HG03520 (cell line): Measurements from ENCODE around the gene MYO7A.

Source experiments
- ATAC-seq: cut with Tn5 transposase; IDR thresholded peaks from one replicate; pipeline ENCODE4 v1.9.1; 2021; ENCODE audit warnings: mild to moderate bottlenecking, moderate library complexity; ENCODE audit not compliant: unreplicated experiment

The MYO7A gene

DNA sequence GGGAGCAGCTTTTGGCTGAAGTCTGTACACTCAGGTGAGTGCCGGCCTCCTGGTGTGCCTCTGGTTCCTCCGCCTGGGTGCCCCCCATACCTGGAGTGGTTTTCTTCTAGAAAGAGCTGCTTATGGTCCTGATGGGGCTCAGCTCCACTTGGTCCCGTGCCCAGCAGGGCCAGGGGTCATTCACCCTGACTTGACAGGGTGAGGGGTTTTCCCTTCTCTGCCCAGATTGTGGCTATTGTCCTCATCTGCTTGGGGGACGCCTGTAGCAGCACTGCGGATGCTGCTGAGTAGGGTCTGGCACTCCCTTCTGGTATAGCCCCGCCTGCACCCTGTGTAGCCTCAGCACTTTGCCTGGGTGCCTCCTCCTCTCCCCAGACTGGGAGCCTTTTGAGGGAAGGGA, 17.2 kb upstream of the MYO7A start:
- ATAC-seq = no peak

DNA sequence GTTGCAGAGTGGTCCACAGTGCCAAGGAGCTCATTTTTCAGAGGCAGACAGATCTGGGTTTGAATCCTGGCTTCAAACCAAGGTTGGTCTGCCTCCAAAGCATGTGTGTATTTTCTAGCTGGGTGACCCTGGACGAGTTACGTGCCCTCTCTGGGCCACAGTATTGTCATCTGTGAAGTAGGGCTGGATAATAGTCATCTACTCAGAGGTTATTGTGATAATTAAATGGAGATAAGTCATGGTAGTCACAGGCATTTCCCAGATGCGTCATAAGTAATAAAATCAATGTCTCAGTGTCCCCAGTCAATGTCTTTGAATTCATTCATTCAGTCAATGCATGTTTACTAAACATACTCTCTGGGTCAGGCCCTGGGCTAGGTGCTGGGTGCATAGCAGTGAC, 16.8 kb upstream of the MYO7A start:
- no peak for ATAC-seq

DNA sequence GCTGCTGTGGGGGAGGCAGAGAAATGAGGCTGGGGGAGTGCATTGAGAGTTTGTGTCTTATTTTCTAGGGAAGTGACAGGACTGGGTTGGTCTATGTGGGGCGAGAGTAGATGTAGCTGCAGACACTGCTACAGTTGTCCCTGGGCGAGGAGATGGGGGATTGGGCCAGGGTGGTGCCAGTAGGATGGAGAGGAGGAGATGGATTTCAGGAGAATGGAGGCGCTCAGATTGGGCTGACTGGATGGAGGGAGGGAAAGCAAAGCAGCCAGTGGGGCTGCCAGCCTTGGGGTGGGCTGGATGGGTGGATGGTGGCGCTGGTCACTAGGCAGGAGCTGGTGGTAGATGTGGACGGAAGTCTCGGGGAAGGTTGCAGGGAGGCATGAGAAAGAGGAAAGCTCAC, 16.1 kb upstream of the MYO7A start:
- no peak for ATAC-seq

DNA sequence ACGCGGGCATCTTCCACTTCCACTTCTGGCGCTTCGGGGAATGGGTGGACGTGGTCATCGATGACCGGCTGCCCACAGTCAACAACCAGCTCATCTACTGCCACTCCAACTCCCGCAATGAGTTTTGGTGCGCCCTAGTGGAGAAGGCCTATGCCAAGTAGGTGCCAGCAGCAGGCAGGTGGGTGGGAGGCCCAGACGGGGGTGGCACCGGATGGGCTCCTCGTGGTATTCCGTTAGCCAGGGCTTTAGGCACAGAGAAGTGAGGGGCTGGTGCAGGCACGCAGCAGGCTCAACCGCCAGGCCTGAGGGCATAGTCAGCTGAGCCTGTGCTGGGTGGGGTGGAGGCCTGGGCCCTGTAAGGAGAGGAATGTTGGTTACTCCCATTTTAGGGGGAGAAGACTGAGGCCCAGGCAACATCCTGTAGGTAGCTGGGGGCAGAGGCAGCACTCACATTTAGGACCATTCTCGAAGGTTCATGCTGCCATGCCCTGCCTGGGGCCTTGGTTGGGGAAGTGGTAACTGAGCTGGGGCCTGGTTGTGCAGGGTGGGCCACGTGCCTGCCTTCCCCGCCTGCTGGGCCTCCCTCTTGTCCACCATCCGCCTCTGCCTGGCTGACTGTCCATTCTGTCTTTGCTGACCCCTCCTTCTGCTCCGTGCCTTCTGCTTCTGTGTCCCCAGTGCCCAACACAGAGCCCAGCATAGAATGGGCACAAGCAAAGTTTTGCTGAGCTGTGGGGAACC, 15.2 kb upstream of the MYO7A start:
- no peak for ATAC-seq

DNA sequence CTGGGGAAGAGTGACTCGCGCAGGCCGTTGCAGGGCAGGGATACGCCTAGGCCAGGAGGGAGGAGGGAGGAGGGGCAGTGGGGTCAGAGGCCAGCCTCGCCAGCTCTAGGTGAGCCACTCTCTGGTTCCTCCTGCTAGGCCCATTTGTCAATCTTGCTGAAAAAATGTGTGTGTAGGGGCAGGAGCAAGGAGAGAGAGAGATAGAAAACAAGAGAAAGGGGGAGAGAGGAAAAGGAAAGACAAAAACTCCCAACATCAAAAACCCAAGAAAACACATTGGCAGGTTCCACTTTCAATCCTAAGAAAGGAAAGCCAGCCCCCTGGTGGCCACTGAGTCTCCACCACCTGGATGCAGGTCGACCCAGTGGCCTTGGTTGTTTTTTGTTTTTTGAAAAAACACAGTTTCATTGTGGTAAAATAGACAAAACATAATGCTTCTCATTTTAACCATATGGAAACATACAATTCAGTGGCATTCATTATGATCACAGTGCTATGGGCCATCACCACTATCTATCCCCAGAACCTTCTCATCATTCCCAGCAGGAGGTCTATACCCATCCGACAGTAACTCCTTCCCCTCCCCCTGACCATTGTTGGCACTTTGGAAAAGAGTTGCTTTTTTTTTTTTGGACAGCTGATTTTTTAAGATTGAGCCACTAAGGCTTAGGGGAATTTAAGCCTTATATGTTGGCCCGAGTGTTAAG, 14.5 kb upstream of the MYO7A start:
- ATAC-seq = no peak

DNA sequence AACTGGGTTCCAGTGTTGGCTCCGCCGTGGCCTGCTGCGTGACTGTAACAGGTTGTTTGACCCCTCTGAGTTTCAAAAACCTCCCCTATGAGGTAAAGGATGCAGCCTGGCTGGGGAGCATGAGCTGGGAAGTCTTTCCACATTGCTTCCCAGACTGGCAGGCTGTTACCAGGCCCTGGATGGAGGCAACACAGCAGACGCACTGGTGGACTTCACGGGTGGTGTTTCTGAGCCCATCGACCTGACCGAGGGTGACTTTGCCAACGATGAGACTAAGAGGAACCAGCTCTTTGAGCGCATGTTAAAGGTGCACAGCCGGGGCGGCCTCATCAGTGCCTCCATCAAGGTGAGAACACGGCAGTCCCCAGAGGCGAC, 14.0 kb upstream of the MYO7A start:
- ATAC-seq = no peak

DNA sequence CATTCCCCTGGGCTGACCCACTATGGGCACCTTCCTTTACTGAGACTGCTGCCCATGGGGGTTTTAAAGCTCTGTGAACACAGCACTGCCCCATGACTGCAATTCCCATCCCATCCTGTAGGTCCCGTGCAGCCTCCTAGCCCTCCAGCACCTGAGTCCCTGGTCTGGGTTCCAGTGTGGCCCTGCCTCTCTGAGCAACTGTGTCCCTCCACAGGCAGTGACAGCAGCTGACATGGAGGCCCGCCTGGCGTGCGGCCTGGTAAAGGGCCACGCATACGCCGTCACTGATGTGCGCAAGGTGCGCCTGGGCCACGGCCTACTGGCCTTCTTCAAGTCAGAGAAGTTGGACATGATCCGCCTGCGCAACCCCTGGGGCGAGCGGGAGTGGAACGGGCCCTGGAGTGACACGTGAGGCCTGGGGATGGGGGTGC, 12.8 kb upstream of the MYO7A start:
- no peak for ATAC-seq

DNA sequence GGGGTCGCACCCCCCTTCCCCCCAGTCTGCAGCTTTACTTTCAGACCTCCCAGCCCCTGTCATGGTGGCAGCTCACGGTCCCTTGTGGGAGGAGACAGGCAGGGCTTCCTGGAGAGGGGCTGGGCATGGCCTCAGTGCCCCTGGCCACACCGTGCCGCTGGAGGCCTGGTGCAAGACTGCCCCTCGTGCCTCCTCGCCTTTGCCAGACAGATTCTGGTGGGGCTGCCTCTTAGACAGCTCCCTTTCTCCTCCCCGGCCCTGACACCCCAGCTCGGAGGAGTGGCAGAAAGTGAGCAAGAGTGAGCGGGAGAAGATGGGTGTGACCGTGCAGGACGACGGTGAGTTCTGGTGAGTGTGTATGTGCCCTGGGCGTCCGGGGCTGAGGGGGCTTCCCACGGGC, 12.1 kb upstream of the MYO7A start:
- ATAC-seq = no peak

DNA sequence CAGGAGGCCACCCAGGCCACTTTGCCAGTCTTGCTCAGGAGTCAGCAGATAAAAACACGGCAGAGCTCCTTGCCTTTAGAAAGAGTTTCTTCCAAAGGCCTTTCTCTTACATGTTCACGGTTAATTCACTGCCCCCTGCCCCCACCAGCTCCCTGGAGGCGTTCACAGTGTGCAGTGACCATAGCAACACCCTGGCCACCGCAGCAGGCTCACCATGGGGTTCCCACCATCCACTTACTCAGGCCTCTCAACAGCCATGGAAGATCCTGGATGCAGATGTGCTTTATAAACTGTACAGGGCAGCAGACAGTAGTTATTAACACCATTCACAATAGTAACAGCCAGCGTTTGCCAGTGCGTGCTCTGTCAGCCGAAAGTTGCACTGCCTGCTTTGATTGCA, 10.6 kb upstream of the MYO7A start:
- no peak for ATAC-seq

DNA sequence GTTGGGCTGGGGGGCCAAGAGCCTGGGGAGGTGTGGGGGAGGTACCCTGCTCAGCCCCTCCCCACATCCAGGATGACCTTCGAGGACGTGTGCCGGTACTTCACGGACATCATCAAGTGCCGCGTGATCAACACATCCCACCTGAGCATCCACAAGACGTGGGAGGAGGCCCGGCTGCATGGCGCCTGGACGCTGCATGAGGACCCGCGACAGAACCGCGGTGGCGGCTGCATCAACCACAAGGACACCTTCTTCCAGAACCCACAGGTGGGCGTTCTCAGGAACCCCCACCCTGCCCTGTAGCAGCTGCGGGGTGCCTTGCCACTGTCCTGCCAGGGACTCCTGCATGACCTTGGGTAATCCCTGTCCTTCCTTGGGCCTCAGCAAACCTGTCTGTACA, 10.0 kb upstream of the MYO7A start:
- ATAC-seq = no peak

DNA sequence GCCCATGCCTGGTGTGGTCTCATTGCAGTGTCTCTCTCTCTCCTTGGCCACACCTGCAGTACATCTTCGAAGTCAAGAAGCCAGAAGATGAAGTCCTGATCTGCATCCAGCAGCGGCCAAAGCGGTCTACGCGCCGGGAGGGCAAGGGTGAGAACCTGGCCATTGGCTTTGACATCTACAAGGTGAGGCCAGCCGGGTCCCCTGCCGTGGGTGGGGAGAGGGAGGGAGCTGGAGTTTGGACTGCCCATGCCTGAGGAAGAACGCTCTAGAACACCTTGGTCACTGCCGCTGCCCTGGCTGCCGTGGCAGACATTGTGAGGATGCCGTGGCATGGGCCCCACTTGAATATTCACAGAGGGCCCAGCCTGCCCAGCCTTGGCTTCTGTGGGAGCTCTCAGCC, 9.1 kb upstream of the MYO7A start:
- ATAC-seq = no peak

DNA sequence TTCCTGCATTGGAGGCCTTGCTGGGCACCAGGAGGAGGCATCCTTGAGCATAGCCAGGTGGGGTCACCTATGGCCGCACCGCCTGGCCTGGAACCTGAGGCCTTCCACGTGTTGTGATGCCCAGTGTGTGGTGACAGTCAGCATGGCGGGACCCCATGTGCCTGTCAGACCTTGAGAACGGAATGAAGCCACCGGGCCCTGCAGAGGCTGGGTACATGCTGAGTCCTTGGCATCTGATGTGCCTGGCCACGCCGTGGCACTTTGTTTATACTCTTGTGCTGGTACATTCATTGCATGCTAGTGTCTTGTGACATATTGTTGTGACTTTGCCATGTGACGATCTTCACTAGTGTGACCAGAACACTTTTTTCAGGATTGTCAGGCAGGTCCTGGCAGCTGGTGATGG, 8.5 kb upstream of the MYO7A start:
- no peak for ATAC-seq

DNA sequence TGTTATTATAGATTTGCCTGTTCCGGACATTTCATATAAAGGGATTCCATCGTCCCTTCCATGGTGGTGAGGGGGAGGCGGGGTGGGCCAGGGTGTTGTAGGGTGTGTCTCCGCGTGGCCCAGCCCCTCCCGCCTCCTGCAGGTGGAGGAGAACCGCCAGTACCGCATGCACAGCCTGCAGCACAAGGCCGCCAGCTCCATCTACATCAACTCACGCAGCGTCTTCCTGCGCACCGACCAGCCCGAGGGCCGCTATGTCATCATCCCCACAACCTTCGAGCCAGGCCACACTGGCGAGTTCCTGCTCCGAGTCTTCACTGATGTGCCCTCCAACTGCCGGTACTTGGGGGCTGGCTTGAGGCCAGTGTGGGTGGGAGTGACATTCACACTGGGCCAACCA, 7.5 kb upstream of the MYO7A start:
- no peak for ATAC-seq

DNA sequence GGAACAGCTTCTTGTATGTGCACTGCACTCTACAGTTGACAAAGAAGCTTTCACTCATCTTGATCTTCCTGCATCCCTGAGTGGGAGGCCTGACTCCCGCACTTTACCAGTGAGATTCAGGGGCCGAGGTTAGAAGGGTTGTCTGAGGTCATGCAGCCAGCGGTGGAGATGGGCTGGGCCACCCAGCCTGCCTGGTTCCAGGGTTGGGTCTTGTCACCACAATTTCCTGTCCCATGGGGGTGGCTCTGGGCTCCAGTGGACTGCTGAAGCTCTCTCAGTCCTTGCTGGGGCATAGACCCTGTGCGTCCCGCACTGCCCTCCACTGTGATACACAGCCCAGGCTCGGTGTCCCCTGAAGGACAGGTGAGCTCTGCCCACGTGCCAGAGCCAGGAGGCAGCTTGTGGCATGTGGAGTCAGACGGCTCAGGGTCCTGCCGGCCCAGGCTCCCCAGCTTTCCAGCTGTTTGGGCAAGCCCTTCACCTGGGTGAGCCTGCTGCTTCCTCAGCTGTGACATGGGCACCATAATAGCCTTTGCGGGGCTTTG, 6.9 kb upstream of the MYO7A start:
- no peak for ATAC-seq

DNA sequence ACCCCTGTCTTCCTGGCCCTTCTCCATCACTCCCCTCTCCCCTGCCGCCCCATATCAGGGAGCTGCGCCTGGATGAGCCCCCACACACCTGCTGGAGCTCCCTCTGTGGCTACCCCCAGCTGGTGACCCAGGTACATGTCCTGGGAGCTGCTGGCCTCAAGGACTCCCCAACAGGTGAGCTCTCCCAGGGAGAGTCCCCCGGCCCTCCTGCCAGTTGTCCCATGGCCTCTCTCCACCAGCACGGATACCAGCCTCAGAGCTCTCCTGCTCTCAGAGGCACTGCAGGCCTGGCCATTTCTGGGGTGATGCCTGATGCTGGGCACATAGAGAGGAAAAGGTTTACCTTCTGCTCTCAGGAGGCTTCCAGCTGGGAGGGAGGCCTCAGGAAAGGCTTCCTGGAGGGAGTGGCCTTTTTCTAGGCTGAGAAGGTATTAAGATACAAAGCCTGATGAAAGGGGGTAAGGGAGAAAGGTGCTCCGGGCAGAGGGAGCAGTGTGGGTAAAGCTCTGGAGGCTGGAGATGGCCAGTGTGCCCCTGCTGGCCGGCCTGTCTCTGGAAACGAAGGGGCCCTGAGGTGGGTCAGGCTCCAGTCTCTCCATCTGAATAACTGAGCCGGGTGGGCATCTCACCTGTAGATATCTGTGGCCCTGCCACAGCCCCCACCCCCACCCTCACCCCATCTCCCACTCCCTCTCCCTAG, 6.0 kb upstream of the MYO7A start:
- no peak for ATAC-seq

DNA sequence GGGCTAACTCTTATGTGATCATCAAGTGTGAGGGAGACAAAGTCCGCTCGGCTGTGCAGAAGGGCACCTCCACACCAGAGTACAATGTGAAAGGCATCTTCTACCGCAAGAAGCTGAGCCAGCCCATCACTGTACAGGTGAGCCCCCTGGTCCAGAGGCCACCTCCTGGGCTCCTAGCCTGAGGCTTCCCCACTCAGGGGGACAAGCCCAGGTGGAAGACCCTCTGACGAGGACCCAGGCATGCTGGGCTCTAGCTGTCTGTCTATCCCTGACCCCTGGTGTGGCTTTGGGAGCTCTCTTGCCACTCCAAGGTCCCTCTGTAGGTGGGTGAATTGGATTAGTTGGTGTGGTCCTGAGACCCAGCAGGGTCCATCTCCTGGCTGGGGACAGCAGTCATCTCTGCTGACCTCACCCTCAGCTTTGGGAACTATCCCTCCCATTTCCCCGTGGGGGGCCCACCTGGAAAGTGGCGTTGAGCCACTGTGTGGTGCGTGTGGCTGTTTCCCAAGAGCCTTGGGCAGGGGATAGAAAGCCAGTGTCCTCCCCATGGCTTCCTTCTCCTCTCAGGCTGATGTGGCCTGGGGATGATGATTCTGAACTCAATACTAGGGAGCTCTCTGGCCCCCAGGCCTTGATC, 5.4 kb upstream of the MYO7A start:
- ATAC-seq = no peak

DNA sequence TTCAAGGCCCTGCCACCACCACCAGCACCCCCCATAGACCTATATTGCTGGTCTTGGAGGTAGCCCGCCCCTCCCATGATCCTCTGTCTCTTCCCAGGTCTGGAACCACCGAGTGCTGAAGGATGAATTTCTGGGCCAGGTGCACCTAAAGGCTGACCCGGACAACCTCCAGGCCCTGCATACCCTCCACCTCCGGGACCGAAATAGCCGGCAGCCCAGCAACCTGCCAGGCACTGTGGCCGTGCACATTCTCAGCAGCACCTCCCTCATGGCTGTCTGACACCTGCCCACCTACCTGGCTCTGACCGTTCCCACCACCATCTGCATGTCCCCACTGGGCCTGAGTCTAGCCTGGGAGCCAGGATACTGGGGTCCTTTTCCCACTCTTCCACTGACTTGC, 4.5 kb upstream of the MYO7A start:
- no peak for ATAC-seq

DNA sequence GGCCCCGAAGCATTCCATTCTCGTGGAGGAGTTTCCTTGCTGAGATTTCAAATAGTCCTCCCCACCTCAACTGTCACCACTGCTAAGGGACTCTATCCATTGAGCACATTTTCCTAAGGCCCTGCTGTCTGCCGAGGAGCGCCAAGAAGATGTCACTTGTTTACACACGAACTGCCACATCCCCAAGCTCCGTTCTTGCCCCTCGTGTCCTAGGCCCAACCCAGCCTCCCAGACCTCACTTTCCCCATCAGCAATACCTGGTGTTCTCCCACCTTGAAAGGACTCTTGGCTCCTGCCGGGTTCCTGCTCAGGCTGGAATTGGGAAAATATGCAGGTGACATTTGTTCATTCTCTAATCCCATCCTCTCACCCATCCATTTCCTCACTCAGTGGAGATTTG, 4.0 kb upstream of the MYO7A start:
- ATAC-seq = no peak

DNA sequence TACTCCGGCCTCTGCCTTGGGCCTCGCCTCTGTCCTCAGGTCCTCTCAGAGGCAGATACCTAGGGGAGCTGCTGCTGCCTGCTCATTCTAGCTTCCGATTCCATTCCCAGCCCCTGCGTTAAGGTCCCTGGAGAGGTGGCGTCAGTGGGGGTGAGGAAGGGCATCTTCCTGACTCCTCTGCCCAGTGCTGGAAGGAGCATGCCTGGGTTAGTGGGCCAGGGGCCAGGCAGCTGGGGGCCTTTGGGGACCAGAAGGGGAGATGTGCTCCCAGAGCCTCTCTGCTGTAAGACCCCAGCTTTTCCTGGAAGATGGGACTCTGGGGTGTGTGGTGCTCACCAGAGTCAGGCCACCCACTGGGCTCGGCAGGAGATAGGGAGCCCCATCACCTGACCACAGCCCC, 3.6 kb upstream of the MYO7A start:
- ATAC-seq = no peak

DNA sequence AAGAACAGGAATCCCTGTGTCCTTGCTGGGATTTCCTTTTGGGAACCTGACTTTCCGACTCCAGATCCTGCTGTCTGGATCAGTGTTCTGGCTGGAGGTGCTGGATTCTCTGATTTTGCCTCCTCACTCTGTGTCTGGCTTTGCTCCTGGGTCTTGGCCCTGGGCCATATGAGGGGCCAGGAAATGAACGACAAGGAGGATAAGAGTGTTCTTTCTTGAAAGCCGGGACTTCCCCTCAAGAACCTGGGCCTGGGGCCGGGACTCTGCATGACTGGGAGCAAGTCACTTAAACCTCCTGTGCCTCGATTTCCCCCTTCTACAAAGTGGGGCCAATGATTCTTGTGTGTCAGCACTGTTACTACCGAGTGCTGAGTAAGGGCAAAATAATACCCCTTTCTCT, 2.9 kb upstream of the MYO7A start:
- no peak for ATAC-seq

DNA sequence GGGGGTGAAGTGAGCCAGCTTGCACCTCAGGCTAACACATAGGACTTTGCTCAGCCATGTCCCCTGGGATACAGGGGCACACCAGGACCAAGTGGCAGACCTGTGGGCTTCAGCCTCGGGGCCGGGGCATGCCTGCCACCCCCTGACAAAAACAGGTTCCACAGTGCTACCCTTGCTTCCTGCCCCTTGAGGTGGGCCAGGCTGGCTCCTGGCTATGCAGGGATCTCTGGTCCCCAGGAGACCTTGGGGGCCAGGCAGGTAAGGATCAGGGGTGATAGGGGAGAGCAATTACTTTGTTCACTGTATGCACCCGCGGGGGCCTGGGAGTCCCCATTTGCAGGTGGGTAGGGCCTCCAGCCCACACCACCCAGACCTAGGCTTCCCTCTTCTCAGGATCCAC, 2.4 kb upstream of the MYO7A start:
- no peak for ATAC-seq
